HepG2 (cell line): ENCODE results near the gene QSOX2.

Source experiments
- NFKBIZ ChIP-seq: IDR thresholded peaks from 2 replicates; pipeline ENCODE4 v1.6.1; 2018; ENCODE audit warnings: missing genetic modification reagents, missing compliant biosample characterization
- TF ChIP-seq, protein P1 (sequence below): sonication (generic); formaldehyde crosslinking; IDR thresholded peaks from 2 replicates; pipeline ENCODE4 v1.5.0; 2020; ENCODE audit warnings: mild to moderate bottlenecking, missing genetic modification reagents, moderate library complexity

DNA sequence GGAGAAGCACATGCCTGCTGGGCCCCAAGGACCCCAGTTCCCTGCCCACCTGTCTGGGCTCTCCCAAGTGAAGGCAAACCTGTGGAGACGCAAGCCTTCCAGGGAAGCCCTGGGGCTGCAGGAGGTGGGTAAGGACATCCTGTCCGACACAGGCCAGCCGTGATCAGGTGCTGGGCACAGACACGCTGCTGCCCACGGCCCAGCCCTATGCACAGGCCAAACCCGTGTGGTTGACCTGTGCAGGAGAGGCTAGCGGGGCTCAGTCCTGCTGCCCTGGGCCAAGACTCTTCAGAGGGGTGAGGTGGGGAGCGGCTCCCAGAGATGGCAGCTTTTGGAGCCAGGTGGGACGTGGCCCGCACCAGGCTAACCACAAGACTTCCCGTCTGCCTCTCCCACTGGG, 55.0 kb downstream of the QSOX2 start:
- TF ChIP-seq, protein P1, sequence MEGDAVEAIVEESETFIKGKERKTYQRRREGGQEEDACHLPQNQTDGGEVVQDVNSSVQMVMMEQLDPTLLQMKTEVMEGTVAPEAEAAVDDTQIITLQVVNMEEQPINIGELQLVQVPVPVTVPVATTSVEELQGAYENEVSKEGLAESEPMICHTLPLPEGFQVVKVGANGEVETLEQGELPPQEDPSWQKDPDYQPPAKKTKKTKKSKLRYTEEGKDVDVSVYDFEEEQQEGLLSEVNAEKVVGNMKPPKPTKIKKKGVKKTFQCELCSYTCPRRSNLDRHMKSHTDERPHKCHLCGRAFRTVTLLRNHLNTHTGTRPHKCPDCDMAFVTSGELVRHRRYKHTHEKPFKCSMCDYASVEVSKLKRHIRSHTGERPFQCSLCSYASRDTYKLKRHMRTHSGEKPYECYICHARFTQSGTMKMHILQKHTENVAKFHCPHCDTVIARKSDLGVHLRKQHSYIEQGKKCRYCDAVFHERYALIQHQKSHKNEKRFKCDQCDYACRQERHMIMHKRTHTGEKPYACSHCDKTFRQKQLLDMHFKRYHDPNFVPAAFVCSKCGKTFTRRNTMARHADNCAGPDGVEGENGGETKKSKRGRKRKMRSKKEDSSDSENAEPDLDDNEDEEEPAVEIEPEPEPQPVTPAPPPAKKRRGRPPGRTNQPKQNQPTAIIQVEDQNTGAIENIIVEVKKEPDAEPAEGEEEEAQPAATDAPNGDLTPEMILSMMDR (CRISPR knock-in tag) = no peak
- TF ChIP-seq NFKBIZ (CRISPR knock-in tag) = no peak
